Mesendoderm (in vitro differentiated cells): ENCODE measurements around the gene TIGD3.

ENCODE experiments used
- DNase-seq: peaks from one replicate; pipeline ENCODE4 v3.0.0; 2013
- H2AK5ac ChIP-seq: 2 replicates; pipeline ENCODE4 v1.6.1; 2013; ENCODE audit warnings: low read length, inconsistent platforms
- H2BK120ac ChIP-seq: 2 replicates; pipeline ENCODE4 v1.6.1; 2013; ENCODE audit warnings: low read depth, mild to moderate bottlenecking, low read length, moderate library complexity, mixed read lengths
- H2BK15ac ChIP-seq: replicated peaks from 2 replicates; pipeline ENCODE4 v1.6.1; 2013; ENCODE audit warnings: low read depth, mild to moderate bottlenecking, moderate library complexity
- H2BK5ac ChIP-seq: 2 replicates; pipeline ENCODE4 v1.6.1; 2013; ENCODE audit warnings: low read length, inconsistent platforms
- H3K18ac ChIP-seq: 2 replicates; pipeline ENCODE4 v1.6.1; 2013; ENCODE audit warnings: mild to moderate bottlenecking, low read length, mixed read lengths
- H3K23ac ChIP-seq: one replicate; pipeline ENCODE4 v1.6.1; 2013; ENCODE audit warnings: low read length
- H3K27ac ChIP-seq: 2 replicates; pipeline ENCODE4 v1.5.1; 2013; ENCODE audit warnings: low read depth, mild to moderate bottlenecking, inconsistent platforms, low read length, moderate library complexity
- H3K27me3 ChIP-seq: 2 replicates; pipeline ENCODE4 v1.6.1; 2013; ENCODE audit warnings: low read length, control low read depth, mild to moderate bottlenecking, inconsistent platforms; ENCODE audit not compliant: insufficient read depth, poor library complexity
- H3K36me3 ChIP-seq: 2 replicates; pipeline ENCODE4 v1.6.1; 2013; ENCODE audit warnings: low read length, inconsistent platforms; ENCODE audit not compliant: control insufficient read depth, insufficient read depth
- H3K4ac ChIP-seq: one replicate; pipeline ENCODE4 v1.6.1; 2013; ENCODE audit warnings: low read depth, mild to moderate bottlenecking, low read length, moderate library complexity
- H3K4me1 ChIP-seq: 2 replicates; pipeline ENCODE4 v1.6.1; 2013; ENCODE audit warnings: low read depth, low read length, inconsistent platforms; ENCODE audit not compliant: control insufficient read depth
- H3K4me2 ChIP-seq: 2 replicates; pipeline ENCODE4 v1.6.1; 2013; ENCODE audit warnings: low read length
- H3K4me3 ChIP-seq: 2 replicates; pipeline ENCODE4 v1.5.1; 2013; ENCODE audit warnings: mild to moderate bottlenecking, low read length
- H3K56ac ChIP-seq: one replicate; pipeline ENCODE4 v1.6.1; 2013; ENCODE audit warnings: low read length
- H3K79me1 ChIP-seq: 2 replicates; pipeline ENCODE4 v1.6.1; 2013; ENCODE audit warnings: low read length, inconsistent platforms
- H3K79me2 ChIP-seq: 2 replicates; pipeline ENCODE4 v1.6.1; 2013; ENCODE audit warnings: mild to moderate bottlenecking, low read length; ENCODE audit not compliant: control insufficient read depth, insufficient read depth
- H3K9ac ChIP-seq: 2 replicates; pipeline ENCODE4 v1.6.1; 2013; ENCODE audit warnings: low read length, inconsistent platforms
- H4K5ac ChIP-seq: one replicate; pipeline ENCODE4 v1.6.1; 2013; ENCODE audit warnings: low read length
- H4K8ac ChIP-seq: one replicate; pipeline ENCODE4 v1.6.1; 2013; ENCODE audit warnings: low read depth, mild to moderate bottlenecking, control low read depth, low read length, moderate library complexity
- WGBS: extraction: QIAGEN DNeasy Blood & Tissue Kit; methylation state at CpG from one replicate; pipeline ENCODE4 v1.1.7; 2013; ENCODE audit warnings: low lambda C conversion rate, missing lambda C conversion rate; ENCODE audit not compliant: insufficient coverage; ENCODE audit errors: extremely low coverage; 5-methylcytosine and 5-hydroxymethylcytosine counted together

Gene TIGD3

DNA sequence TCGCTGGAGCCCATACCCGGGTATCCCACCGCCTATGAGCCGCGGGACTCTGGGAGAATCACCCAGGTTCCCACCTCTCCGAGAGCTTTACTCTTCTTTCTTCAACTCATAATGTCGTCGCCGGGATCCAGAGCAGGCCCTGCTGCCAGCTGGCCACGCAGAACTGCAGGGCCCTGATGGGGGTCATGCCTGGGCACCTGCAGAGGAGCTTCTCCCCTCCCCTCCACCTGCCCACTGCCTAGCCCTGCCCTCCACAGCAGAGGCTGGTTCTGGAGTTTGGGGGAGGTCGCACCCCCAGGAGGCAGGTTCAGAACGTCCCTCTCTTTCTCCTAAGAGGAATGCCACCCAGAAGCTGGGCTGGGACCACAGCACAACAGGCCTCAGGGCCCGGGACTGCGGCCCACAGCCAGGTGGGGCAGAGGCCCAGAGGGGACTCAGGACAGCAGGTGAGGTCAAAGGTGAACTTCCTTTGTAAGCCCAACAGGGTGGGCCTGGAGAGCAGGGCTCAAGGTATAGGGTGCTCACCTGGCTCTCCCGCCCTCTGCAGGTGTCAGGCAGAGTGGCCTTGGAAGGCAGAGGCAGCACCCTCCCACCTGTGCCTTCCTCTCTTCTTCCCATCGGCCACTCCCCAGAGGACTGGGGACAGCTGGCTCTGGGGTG lies 26.0 kb downstream of the TIGD3 start:
- H2BK15ac ChIP-seq, result no peak overlapping the region
- H2BK120ac ChIP-seq, result no peak overlapping the region
- H3K18ac ChIP-seq, result no peak overlapping the region
- no peak overlapping the region for H2BK5ac ChIP-seq
- WGBS, result no CpG with 5 or more reads among the region's 16 CpGs
- no peak for DNase-seq
- no peaks in the 10 kb centered on the region for H3K27me3 ChIP-seq
- no peak overlapping the region for H3K4me2 ChIP-seq
- H3K4me1 ChIP-seq, result peaks cover 5% of the 10 kb centered on the region
- H3K9ac ChIP-seq, result no peak overlapping the region
- no peak overlapping the region for H3K23ac ChIP-seq
- no peak overlapping the region for H4K8ac ChIP-seq
- no peak overlapping the region for H3K4me3 ChIP-seq
- no peaks in the 10 kb centered on the region for H3K79me1 ChIP-seq
- H3K79me2 ChIP-seq, result no peaks in the 10 kb centered on the region
- no peak overlapping the region for H3K4ac ChIP-seq
- no peak overlapping the region for H3K56ac ChIP-seq
- no peak overlapping the region for H4K5ac ChIP-seq
- H3K36me3 ChIP-seq, result no peaks in the 10 kb centered on the region
- no peak overlapping the region for H2AK5ac ChIP-seq
- no peak overlapping the region for H3K27ac ChIP-seq

DNA sequence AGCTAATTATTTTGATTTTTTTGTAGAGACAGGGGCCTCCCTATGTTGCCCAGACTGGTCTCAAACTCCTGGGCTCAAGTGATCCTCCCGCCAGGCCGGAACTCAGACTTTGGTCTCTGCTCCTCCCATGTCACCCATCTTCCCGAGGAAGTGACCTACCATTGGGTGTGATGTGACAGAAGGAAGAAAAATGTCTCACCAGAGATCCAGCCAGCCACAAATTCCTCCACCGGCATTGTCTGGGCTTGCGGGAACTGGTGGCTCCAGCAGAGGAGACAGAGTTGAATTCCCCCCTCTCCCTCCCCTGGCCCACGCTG lies 27.1 kb downstream of the TIGD3 start:
- H3K27ac ChIP-seq, result peak overlapping the region; percentile 70
- no peak overlapping the region for H3K23ac ChIP-seq
- H3K4me3 ChIP-seq, result no peak overlapping the region
- H3K56ac ChIP-seq, result peak overlapping the region; percentile 82
- H2AK5ac ChIP-seq, result no peak overlapping the region
- no peak overlapping the region for H4K8ac ChIP-seq
- peak; percentile 94 for DNase-seq
- H4K5ac ChIP-seq, result no peak overlapping the region
- peak overlapping the region; percentile 40 for H3K4ac ChIP-seq
- no peaks in the 10 kb centered on the region for H3K27me3 ChIP-seq
- H2BK15ac ChIP-seq, result no peak overlapping the region
- peak overlapping the region; percentile 49 for H3K9ac ChIP-seq
- peak overlapping the region; percentile 68 for H2BK5ac ChIP-seq
- H3K18ac ChIP-seq, result no peak overlapping the region
- no peaks in the 10 kb centered on the region for H3K79me1 ChIP-seq
- no CpG with 5 or more reads among the region's 6 CpGs for WGBS
- no peaks in the 10 kb centered on the region for H3K79me2 ChIP-seq
- H3K36me3 ChIP-seq, result no peaks in the 10 kb centered on the region
- no peak overlapping the region for H2BK120ac ChIP-seq
- H3K4me1 ChIP-seq, result peaks cover 5% of the 10 kb centered on the region
- H3K4me2 ChIP-seq, result no peak overlapping the region

DNA sequence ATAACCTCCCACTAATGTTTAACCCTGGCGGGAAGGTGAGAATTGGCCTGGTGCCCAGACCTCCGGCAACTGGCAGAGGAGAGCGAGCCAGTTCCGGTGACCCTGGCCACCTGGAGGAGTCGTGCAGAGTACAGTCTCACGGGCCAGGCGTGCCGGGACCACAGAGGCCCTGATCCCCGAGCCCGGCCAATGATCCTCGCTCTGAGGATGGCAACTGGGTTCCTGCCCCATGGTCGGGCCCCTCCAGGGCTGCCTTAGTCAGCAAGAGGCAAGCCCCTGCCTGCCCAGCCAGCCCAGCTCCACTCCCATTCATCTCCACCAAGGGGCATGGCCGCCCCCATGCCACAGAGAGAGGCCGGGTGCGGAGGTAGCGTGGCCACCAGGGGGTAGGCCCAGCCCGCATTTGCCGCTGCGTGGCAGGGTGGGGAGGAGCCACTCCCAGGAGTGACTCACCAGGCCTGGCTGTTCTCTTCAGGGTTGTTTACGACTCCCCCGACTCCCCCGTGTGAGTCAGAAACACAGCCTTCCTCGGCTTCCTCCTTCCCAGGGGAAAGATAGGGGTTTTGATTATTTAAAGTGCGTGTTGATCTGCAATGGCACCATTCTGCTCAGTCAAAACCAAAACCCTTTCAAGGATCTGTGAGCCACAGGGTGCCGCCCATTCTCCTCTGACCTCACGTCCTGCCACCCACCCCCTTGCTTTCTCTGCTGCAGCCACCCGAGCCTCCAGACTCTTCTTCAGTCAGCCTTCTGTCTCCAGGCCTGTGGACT lies 27.7 kb downstream of the TIGD3 start, which contains the start of gene SLC25A45:
Gene SLC25A45 (minus strand): TSS at position 614 of the 771 bp plus-strand sequence. CDS start 695 bp downstream, outside the sequence.
- H3K79me1 ChIP-seq, result no peaks in the 10 kb centered on the region
- H3K56ac ChIP-seq, result peak within 1 kb of the TSS; percentile 82
- H3K79me2 ChIP-seq, result no peaks in the 10 kb centered on the region
- peak within 1 kb of the TSS; percentile 17 for H2AK5ac ChIP-seq
- H3K9ac ChIP-seq, result peak within 1 kb of the TSS; percentile 49
- H3K4ac ChIP-seq, result peak within 1 kb of the TSS; percentile 41
- no peak within 1 kb of the TSS for H3K4me3 ChIP-seq
- H2BK15ac ChIP-seq, result no peak within 1 kb of the TSS
- H2BK5ac ChIP-seq, result peak within 1 kb of the TSS; percentile 68
- no peak within 1 kb of the TSS for H4K8ac ChIP-seq
- no peaks in the 10 kb centered on the region for H3K27me3 ChIP-seq
- peaks cover 5% of the 10 kb centered on the region for H3K4me1 ChIP-seq
- no peak within 1 kb of the TSS for H4K5ac ChIP-seq
- H3K18ac ChIP-seq, result peak within 1 kb of the TSS; percentile 16
- H2BK120ac ChIP-seq, result peak within 1 kb of the TSS; percentile 3
- WGBS, result no CpG with 5 or more reads among the region's 27 CpGs
- DNase-seq, result peak; percentile 94
- no peaks in the 10 kb centered on the region for H3K36me3 ChIP-seq
- no peak within 1 kb of the TSS for H3K23ac ChIP-seq
- no peak within 1 kb of the TSS for H3K4me2 ChIP-seq
- H3K27ac ChIP-seq, result peak within 1 kb of the TSS; percentile 70

DNA sequence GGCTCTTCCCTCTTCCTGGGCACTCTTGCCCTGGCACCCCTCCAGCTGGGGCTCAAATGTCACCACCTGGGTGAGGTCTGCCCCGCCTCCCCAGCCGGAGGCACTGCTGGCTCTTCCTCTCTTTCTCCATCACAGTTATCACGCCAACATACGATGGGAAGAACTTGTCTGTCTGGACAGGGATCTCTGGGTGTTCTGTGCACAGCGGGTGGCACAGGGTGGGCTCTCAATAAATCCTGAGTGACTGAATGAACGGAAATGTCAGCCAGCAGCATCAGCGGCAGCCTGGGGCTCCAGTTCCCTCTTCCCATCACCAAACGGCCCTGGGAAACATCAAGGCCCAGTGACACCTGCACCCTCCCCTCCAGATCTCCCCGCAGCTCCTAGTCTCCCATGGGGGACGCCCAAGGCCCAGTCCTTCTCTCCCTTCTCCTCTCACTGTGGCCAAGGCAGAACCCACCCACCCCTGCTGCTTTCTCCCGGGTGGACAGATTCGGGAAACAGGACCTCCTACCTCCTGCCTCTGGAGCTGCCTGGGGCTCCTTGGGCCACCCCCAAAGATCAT lies 28.3 kb downstream of the TIGD3 start:
- WGBS, result no CpG with 5 or more reads among the region's 12 CpGs
- peak overlapping the region; percentile 70 for H3K27ac ChIP-seq

DNA sequence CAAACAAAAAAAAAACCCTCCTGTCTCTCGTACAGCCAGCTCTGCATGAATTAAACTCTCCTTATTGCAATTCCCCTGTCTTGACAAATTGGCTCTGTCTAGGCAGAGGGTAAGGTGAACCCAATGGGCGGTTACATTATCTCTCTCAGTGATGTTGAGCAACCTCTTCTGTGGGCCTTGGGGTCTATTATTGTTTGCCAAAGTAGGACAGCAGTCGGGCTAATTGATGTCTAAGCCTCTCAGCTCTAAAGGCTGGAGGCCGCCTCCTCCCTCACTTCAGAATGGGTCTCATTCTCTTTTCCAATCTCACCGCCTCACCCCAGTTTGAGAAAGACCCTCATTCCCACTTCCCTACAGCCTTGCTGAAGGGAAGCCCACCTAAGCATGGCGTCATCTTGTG lies 29.2 kb downstream of the TIGD3 start:
- H3K79me1 ChIP-seq, result peaks cover 1% of the 10 kb centered on the region
- no peak overlapping the region for H4K5ac ChIP-seq
- no peak for DNase-seq
- H3K4ac ChIP-seq, result peak overlapping the region; percentile 7
- H3K56ac ChIP-seq, result no peak overlapping the region
- peak overlapping the region; percentile 73 for H2AK5ac ChIP-seq
- no peak overlapping the region for H2BK15ac ChIP-seq
- H3K9ac ChIP-seq, result no peak overlapping the region
- no peak overlapping the region for H3K23ac ChIP-seq
- no peak overlapping the region for H3K27ac ChIP-seq
- H4K8ac ChIP-seq, result no peak overlapping the region
- no peak overlapping the region for H2BK5ac ChIP-seq
- peaks cover 5% of the 10 kb centered on the region for H3K4me1 ChIP-seq
- H3K27me3 ChIP-seq, result no peaks in the 10 kb centered on the region
- H3K79me2 ChIP-seq, result no peaks in the 10 kb centered on the region
- no peak overlapping the region for H3K18ac ChIP-seq
- H2BK120ac ChIP-seq, result no peak overlapping the region
- H3K4me2 ChIP-seq, result no peak overlapping the region
- no peaks in the 10 kb centered on the region for H3K36me3 ChIP-seq
- no peak overlapping the region for H3K4me3 ChIP-seq
- WGBS, result no CpG with 5 or more reads among the region's 6 CpGs

More for the DNA sequence above, 28.3 kb downstream of the TIGD3 start:
- Histone ChIP-seq H4K8ac (no peak overlapping the region), H2AK5ac (peak overlapping the region; percentile 17), H4K5ac (no peak overlapping the region), H3K56ac (peak overlapping the region; percentile 82), H3K4me2 (no peak overlapping the region), H3K36me3 (no peaks in the 10 kb centered on the region), H3K79me1 (no peaks in the 10 kb centered on the region), H3K4ac (peak overlapping the region; percentile 41), H2BK120ac (no peak overlapping the region), H3K4me1 (peaks cover 5% of the 10 kb centered on the region), H3K27me3 (no peaks in the 10 kb centered on the region), H3K79me2 (no peaks in the 10 kb centered on the region), H2BK5ac (peak overlapping the region; percentile 54), H2BK15ac (no peak overlapping the region), H3K18ac (peak overlapping the region; percentile 15), H3K4me3 (no peak overlapping the region), H3K23ac (no peak overlapping the region), H3K9ac (peak overlapping the region; percentile 49)
- no peak for DNase-seq
